T47D (cell line): ENCODE results near the gene LY9.

Experiments
- DNase-seq, 2 experiments: peaks; one replicate each; pipeline versions ENCODE4 v3.0.0 to v3.0.0-alpha.2; 2011 to 2012; ENCODE audit warnings: low read depth in 1 of 2, low spot score in 1 of 2
- JUND ChIP-seq: IDR thresholded peaks from 2 replicates; pipeline ENCODE4 v1.6.1; 2012; ENCODE audit warnings: low read depth
- in situ Hi-C: cut with HindIII; loops from 2 replicates; pipeline ENCODE4 v1.10.0; 2016; ENCODE audit warnings: low sequenced_read_pairs, low pct_unique_long_range_greater_than_20kb

The LY9 gene

DNA sequence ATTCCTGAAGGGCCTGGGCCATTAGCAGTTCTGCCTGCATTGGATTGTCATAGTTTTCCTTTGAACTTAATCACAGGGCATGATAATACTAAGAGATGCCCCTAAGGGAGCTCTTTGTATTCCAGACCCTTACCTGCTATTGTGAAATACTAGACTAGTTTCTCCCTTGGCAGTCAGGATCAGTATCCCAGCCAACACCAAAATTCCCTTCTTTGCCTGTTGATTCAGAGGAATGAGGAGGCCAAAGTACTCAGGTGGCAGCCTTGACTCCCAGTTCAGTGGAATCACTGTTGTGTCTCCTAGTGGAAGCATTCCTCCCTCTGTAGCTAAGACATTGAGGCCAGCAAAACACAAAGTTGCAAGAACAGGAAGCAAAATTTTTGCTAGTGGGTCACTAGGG, 36.2 kb upstream of the LY9 start:
- in situ Hi-C loops, result no loop called here
- TF ChIP-seq JUND, result no peak
- no peak for DNase-seq

DNA sequence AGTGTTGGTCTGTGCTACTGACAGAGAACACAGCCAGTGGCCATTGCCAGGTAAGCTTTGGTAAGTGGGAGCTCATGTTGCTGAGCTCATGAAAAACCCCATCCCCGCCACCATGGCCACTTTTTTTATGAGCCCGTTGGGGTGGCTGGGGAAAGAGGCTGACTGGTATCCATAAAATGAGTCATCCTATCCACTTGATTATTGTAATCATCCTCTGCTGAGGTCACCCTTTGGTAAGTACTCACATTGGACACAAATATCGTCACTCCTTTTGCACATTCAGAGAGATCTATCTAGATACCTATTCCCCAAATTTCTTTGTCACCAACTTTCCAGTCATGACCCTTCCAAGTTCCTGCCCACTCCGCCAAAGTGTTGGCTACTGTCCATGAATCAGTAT, 34.9 kb upstream of the LY9 start:
- TF ChIP-seq JUND, result no peak
- no peak for DNase-seq
- in situ Hi-C loops, result no loop called here

DNA sequence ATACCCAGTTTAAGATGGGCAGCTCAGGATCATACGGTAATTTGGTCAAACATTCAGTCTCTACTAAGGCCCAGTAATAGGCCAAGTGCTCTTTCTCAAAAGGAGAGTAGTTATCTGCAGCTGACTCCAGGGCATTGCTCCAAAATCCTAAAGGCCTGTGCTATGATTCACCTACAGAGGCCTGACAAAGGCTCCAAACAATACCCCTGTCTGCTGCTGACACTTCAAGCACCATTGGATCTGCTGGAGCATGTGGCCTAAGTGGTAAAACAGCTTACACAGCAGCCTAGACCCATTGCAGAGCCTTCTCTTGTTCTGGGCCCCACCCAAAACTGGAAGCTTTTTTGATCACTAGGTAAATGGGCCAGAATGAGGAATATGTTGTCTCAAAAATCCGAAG, 34.1 kb upstream of the LY9 start:
- in situ Hi-C loops, result no loop called here
- no peak for TF ChIP-seq JUND
- DNase-seq, result no peak

- in situ Hi-C loops, result no loop called here
Observed at GRCh38 chr1:160763993-160764392, 32.0 kb upstream of the LY9 start.

DNA sequence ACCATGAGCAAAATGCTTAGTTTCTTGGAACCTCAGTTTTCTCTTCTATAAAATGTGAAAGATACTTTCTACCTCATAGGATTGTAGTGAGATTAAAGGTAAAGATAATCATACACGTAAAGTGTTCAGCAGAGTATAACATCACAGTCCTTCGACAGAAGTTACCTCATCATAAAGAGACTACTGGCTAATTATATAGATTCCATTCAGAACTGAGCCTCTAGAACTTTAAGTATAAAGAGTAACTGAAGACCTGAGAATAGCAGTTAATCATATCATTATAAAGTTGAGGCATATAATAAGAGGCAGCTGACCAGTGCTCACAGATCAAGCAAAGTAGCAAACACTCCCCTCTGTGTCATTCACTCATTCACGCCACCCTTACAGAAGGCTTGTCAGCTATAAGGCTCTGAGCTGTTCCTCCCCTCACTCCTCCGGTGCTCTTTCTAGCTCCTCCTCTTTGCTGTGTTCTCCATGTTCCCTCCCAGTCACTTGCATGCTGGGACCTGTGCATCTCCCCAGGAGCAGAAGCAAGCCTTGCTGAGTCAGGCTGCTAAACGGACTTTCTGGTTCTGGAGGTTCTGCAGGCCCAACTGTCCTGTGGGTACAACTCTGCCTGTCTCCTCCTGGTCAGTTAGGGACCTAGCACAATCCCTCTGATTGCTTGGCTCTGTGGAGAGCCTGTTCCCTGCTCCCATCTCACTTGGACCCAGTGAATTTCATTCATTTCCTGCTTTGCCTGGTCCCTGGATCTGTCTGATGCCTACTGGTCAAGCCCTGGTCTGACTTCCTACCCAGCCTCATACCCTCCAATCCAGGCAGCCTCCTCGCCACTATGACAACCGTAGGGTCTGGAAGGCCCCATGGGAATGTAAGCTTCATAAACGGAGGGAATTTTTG, 28.3 kb upstream of the LY9 start:
- in situ Hi-C loops, result no loop called here
- TF ChIP-seq JUND, result no peak
- DNase-seq, result peak in 1 of 2 experiments; percentile 18

More at GRCh38 chr1:160763993-160764392, 32.0 kb upstream of the LY9 start:
- no peak for TF ChIP-seq JUND
- DNase-seq, result no peak

GRCh38 chr1:160768295-160768657, 27.7 kb upstream of the LY9 start:
- no peak for TF ChIP-seq JUND
- in situ Hi-C loops, result no loop called here
- no peak for DNase-seq

- in situ Hi-C loops, result no loop called here
Observed at GRCh38 chr1:160772331-160772730, 23.6 kb upstream of the LY9 start.

GRCh38 chr1:160773093-160773492, 22.9 kb upstream of the LY9 start:
- in situ Hi-C loops, result no loop called here
- no peak for DNase-seq
- TF ChIP-seq JUND, result no peak

More at GRCh38 chr1:160772331-160772730, 23.6 kb upstream of the LY9 start:
- no peak for TF ChIP-seq JUND
- DNase-seq, result no peak

DNA sequence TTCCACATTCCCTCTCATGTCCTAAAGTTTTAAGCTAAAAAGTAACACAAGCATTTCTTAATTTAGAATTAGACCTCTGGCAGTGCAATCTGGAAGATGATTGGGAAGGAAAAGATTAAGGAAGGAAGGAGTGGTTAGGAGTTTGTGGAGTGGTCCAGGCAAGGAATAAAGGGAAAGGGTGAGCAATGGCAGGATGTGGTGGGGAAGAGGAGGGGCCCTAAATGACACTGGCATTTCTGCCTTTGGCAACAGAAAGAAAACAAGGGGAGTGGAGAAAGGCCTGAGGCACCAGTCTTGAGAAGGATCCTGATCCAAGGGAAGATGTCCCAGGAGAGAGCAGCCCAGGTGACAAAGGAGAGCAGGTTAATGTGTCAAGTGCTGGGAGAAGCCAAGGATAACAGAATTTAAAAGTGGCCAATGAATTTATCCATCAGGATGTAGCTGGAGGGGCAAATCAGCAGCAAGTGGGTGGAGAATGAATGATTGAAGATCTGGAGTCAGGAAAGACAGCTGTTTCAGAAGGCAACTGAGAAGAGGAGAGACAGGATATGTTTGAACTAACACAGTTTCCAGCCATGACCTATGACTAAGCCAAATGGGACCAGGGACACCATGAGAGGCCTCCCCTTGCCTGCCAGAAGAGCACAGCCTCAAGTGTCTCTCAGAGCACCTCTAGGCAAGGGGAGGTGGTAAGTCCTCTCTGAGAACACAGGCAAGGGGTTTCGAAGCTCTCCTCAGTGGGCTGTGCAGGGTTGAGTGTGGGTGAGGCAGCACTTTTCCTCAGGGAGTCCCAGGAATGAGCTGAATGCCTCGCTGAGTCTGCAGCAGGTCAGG, 20.9 kb upstream of the LY9 start:
- TF ChIP-seq JUND, result no peak
- in situ Hi-C loops, result no loop called here
- no peak for DNase-seq

- TF ChIP-seq JUND, result no peak
- no peak for DNase-seq
- in situ Hi-C loops, result no loop called here
Observed at GRCh38 chr1:160776178-160776577, 19.8 kb upstream of the LY9 start.

DNA sequence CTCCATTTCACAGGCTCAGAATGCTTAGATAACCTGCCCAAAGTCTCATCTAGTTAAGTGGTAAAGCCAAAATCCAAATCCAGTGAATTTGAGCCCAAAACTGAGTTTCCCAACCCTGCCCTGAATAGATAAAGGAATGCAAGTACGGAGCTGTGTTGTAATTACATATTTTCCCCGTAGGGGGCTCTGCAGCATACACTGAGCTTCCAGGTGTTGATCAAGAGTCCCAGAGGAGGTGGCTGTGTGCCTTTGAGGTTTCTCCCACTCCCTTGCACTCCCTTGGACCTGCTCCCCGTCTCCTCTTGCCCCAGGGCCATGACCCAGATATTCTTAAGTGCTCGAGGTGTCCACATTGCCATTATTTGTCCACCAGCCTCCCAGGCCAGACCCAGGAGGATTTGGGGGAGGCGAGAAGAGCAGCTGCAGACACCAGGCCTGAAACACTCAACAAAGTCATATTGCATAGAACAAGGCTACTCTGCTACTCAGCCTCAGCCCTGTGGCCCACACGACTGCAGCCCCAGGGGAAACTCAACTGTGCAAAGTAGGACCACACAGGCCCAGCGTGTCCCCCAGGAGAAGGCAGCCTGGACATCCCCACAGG, 18.4 kb upstream of the LY9 start:
- no peak for TF ChIP-seq JUND
- DNase-seq, result peak in 1 of 2 experiments; percentile 70
- in situ Hi-C loops, result no loop called here

- no peak for DNase-seq
- in situ Hi-C loops, result no loop called here
- TF ChIP-seq JUND, result no peak
Observed at GRCh38 chr1:160778976-160779375, 17.0 kb upstream of the LY9 start.
